ENCODE measurements around the gene APPBP2. TPM values are rescaled to one million over a fixed set of nuclear protein-coding genes. Genes with fewer than 3 reads are reported as not detected.

The APPBP2 gene
- total and polyA plus RNA-seq, 2 donors (not counting 3 experiments of a cell fraction or from before 2014, with no cell fraction given), result 8.4 to 49.1 TPM

DNA sequence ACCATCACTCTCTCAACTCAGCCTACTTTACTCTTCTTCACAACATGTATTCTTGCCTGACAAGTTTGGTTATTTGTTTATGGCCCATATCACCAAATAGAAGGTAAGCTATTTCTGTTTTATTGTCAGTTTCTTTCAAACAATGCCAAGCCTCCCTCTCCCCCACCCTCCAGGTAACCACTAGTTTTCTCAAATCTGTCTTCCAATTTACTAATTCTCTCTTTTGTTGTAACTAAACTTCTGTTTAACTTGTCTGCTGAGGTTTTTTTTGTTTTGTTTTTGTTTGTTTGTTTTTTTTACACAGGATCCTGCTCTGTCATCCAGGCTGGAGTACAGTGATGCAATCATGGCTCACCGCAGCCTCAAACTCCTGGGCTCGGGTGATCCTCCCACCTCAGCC lies 68.9 kb downstream of the APPBP2 start:
- FAIRE-seq, result no peak
- DNase-seq (ENCODE audit: low read depth, low spot score), result no peak
- intact Hi-C loops (cut with micrococcal nuclease), result no loop called here
- Histone ChIP-seq H3K79me2 (ENCODE audit: control insufficient read depth, insufficient read depth, low read length) (no peaks in the 10 kb centered on the region), H2AFZ (ENCODE audit: low read depth, low read length) (no peak overlapping the region), H3K27me3 (ENCODE audit: control insufficient read depth in 2 of 2, insufficient read depth in 2 of 2, low read length in 2 of 2) (no peaks in the 10 kb centered on the region), H3K4me2 (ENCODE audit: insufficient read depth, low read length) (no peak overlapping the region), H3K4me1 (ENCODE audit: control insufficient read depth, extremely low read depth, insufficient read depth, low read length) (no peaks in the 10 kb centered on the region), H3K9me3 (replicated peaks; ENCODE audit: control insufficient read depth, insufficient read depth, low read length) (no peaks in the 10 kb centered on the region), H3K27ac (ENCODE audit: insufficient read depth, low read depth, low read length) (no peak overlapping the region), H3K4me3 (replicated peaks in 1 of 3; ENCODE audit: insufficient read depth in 1 of 3, low read depth in 1 of 3, low read length in 3 of 3) (no peak overlapping the region), H3K9ac (replicated peaks; ENCODE audit: extremely low read depth, insufficient read depth, low read length) (no peak overlapping the region), H3K9me1 (replicated peaks; ENCODE audit: control insufficient read depth, extremely low read depth, insufficient read depth, low read length) (no peaks in the 10 kb centered on the region), H4K20me1 (replicated peaks; ENCODE audit: control insufficient read depth, extremely low read depth, insufficient read depth, low read length) (no peaks in the 10 kb centered on the region), H3K36me3 (ENCODE audit: control insufficient read depth in 2 of 2, extremely low read depth in 1 of 2, insufficient read depth in 2 of 2, low read length in 2 of 2) (peaks cover 5 to 8% of the 10 kb centered on the region in 2 experiments)
- BruUV-seq (replicated peaks), result no TSS peak
- POLR2A ChIA-PET, result interaction anchor here (0.7 kb wide), 1 partner anchor 98 kb away, joined by 3 read pairs; no protein-coding TSS in a partner anchor
- CTCF ChIA-PET, result no interaction called here
- no peak for TF ChIP-seq POLR2A (IDR thresholded peaks at IDR 0.05; ENCODE audit: low read depth, low read length)
- TF ChIP-seq EZH2 (IDR thresholded peaks at IDR 0.05; ENCODE audit: borderline replicate concordance, low read depth, low read length, severe bottlenecking), result no peak
- TF ChIP-seq POLR2AphosphoS5 (IDR thresholded peaks at IDR 0.05; ENCODE audit: insufficient read depth, low read depth, low read length), result no peak
- TF ChIP-seq MYC (IDR thresholded peaks at IDR 0.05; ENCODE audit: low read depth, low read length), result no peak
- TF ChIP-seq, protein P1, sequence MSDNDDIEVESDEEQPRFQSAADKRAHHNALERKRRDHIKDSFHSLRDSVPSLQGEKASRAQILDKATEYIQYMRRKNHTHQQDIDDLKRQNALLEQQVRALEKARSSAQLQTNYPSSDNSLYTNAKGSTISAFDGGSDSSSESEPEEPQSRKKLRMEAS (IDR thresholded peaks at IDR 0.05; ENCODE audit: insufficient read depth, insufficient read length), result no peak
- no peak for TF ChIP-seq GATA2 (IDR thresholded peaks at IDR 0.05; ENCODE audit: insufficient read depth, insufficient read length, low read depth, low read length)
- TF ChIP-seq, protein P2, sequence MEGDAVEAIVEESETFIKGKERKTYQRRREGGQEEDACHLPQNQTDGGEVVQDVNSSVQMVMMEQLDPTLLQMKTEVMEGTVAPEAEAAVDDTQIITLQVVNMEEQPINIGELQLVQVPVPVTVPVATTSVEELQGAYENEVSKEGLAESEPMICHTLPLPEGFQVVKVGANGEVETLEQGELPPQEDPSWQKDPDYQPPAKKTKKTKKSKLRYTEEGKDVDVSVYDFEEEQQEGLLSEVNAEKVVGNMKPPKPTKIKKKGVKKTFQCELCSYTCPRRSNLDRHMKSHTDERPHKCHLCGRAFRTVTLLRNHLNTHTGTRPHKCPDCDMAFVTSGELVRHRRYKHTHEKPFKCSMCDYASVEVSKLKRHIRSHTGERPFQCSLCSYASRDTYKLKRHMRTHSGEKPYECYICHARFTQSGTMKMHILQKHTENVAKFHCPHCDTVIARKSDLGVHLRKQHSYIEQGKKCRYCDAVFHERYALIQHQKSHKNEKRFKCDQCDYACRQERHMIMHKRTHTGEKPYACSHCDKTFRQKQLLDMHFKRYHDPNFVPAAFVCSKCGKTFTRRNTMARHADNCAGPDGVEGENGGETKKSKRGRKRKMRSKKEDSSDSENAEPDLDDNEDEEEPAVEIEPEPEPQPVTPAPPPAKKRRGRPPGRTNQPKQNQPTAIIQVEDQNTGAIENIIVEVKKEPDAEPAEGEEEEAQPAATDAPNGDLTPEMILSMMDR (IDR thresholded peaks at IDR 0.05; ENCODE audit: extremely low read depth in 1 of 2, insufficient read depth in 1 of 2, low read depth in 1 of 2, low read length in 2 of 2), result no peak
- no peak for TF ChIP-seq JUN (IDR thresholded peaks at IDR 0.05; ENCODE audit: borderline replicate concordance, insufficient read depth, insufficient read length, low read depth)
- dilution Hi-C loops (cut with MboI; ENCODE audit: extremely low pct_ligation_motif_present, low sequenced_read_pairs), result no loop called here
